Esophagus muscularis mucosa (tissue), 4 donors: ENCODE results near the gene HSBP1L1. TPM values are rescaled to one million over a fixed set of nuclear protein-coding genes. Genes with fewer than 3 reads are reported as not detected.

ENCODE experiments used
- DNase-seq: peaks from one replicate; pipeline ENCODE4 v3.0.0-alpha.2; 2017; ENCODE audit errors: extremely low spot score
- H3K27ac ChIP-seq, 4 donors: fragments of 200-600 bp; sonication (generic); replicated peaks in 1 of 4; 1 replicate in 3 of 4; 2 replicates in 1 of 4; pipeline ENCODE4 v1.5.1; 2016 to 2019; ENCODE audit warnings: mild to moderate bottlenecking in 1 of 4
- H3K27me3 ChIP-seq, 4 donors: fragments of 200-600 bp; sonication (generic); one replicate each; pipeline versions ENCODE4 v1.5.1 to v1.6.0; 2016 to 2019
- H3K36me3 ChIP-seq, 4 donors: fragments of 200-600 bp; sonication (generic); one replicate each; pipeline ENCODE4 v1.5.1; 2016 to 2019
- H3K4me1 ChIP-seq, 4 donors: fragments of 200-600 bp; sonication (generic); one replicate each; pipeline ENCODE4 v1.5.1; 2016 to 2019
- H3K4me3 ChIP-seq, 4 donors: fragments of 200-600 bp; sonication (generic); 1 replicate in 2 of 4; 2 replicates in 2 of 4; pipeline ENCODE4 v1.5.1; 2016 to 2019; ENCODE audit warnings: mild to moderate bottlenecking in 4 of 4, moderate library complexity in 1 of 4
- H3K9me3 ChIP-seq, 4 donors: fragments of 200-600 bp; sonication (generic); 1 replicate in 3 of 4; 2 replicates in 1 of 4; pipeline ENCODE4 v1.5.1; 2016 to 2019
- CTCF ChIP-seq, 3 experiments: fragments of 200-600 bp in 2 of 3; fragments of 450-650 bp in 1 of 3; sonication (generic) in 2 of 3; IDR thresholded peaks; one replicate each; pipeline ENCODE4 v1.5.1; 2017 to 2019; ENCODE audit warnings: antibody characterized with exemption in 3 of 3, mild to moderate bottlenecking in 2 of 3, moderate library complexity in 1 of 3
- EP300 ChIP-seq: sonication (generic); formaldehyde crosslinking; IDR thresholded peaks from one replicate; pipeline ENCODE4 v1.6.1; 2017; ENCODE audit warnings: antibody characterized with exemption
- POLR2A ChIP-seq: fragments of 450-650 bp; IDR thresholded peaks from one replicate; pipeline ENCODE4 v1.6.1; 2017; ENCODE audit warnings: antibody characterized with exemption, moderate library complexity, mild to moderate bottlenecking, low read depth
- POLR2AphosphoS5 ChIP-seq, 2 donors: sonication (generic); formaldehyde crosslinking; IDR thresholded peaks; one replicate each; pipeline ENCODE4 v1.6.1; 2017; ENCODE audit warnings: antibody characterized with exemption in 2 of 2
- WGBS: methylation state at CpG from one replicate; pipeline ENCODE4 v1.1.5; 2018; 5-methylcytosine and 5-hydroxymethylcytosine counted together
- intact Hi-C: fragments of 100-400 bp; cut with DNase I; formaldehyde crosslinking; loops from one replicate; pipeline ENCODE4 v1.15.1; 2023
- total RNA-seq, 4 donors: library from RNA; depleted of rRNA; stranded (reverse); fragments of >200 nt; gene quantifications; one replicate each; pipeline versions ENCODE4 v1.1.0 to v1.2.1, GENCODE V29; 2016

Gene HSBP1L1
- total RNA-seq, 4 donors from 2014 or later = 4.6 to 7.2 (median 6.6) TPM

GRCh38 chr18:79940814-79941472, 23.5 kb upstream of the HSBP1L1 start:
- TF ChIP-seq CTCF (IDR thresholded peaks at IDR 0.05) (no peak), EP300 (no peak), POLR2AphosphoS5 (IDR thresholded peaks at IDR 0.05) (no peak), POLR2A (no peak)
- Histone ChIP-seq H3K9me3 (no peaks in the 10 kb centered on the region), H3K4me3 (no peak overlapping the region), H3K4me1 (peaks cover 25 to 39% (median 31%) of the 10 kb centered on the region in 4 donors), H3K36me3 (peaks cover 22 to 66% (median 45%) of the 10 kb centered on the region in 4 donors), H3K27me3 (no peaks in the 10 kb centered on the region), H3K27ac (no peak overlapping the region)
- 85% methylated on average over 12 of the region's 17 CpGs for WGBS
- intact Hi-C loops = no loop called here
- DNase-seq = no peak

GRCh38 chr18:79941473-79942119, 22.8 kb upstream of the HSBP1L1 start:
- Histone ChIP-seq H3K27me3 (no peaks in the 10 kb centered on the region), H3K27ac (no peak overlapping the region), H3K4me1 (peaks cover 25 to 39% (median 33%) of the 10 kb centered on the region in 4 donors), H3K4me3 (no peak overlapping the region), H3K9me3 (no peaks in the 10 kb centered on the region), H3K36me3 (peaks cover 22 to 60% (median 45%) of the 10 kb centered on the region in 4 donors)
- WGBS = 97% methylated on average over 4 of the region's 16 CpGs
- DNase-seq = no peak
- no peak for TF ChIP-seq POLR2A
- TF ChIP-seq EP300 = no peak
- TF ChIP-seq CTCF (IDR thresholded peaks at IDR 0.05) = no peak
- TF ChIP-seq POLR2AphosphoS5 (IDR thresholded peaks at IDR 0.05) = no peak
- intact Hi-C loops = no loop called here

DNA sequence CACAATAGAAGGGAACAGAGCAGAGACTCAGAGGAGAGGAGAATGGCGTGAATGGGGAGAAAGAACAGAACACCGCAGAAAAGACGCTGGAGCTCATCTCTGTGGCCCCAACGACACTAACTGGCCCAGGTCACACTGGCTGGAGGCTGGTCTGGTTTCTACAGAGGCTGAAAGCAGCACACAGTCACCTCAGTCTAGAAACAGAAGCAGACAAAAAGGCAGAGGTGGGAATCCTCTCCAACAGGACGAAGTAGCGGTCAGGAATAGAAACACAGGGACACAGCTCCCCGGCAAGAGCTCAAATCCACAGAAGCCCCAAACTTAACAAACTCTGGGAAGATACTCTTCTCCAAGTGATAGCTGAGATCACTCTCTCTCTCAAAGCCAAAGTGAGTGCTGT, 22.2 kb upstream of the HSBP1L1 start:
- intact Hi-C loops = no loop called here
- Histone ChIP-seq H3K9me3 (no peaks in the 10 kb centered on the region), H3K27ac (no peak overlapping the region), H3K4me1 (peaks cover 25 to 45% (median 39%) of the 10 kb centered on the region in 4 donors), H3K27me3 (no peaks in the 10 kb centered on the region), H3K36me3 (peaks cover 22 to 56% (median 43%) of the 10 kb centered on the region in 4 donors), H3K4me3 (no peak overlapping the region)
- no peak for TF ChIP-seq POLR2AphosphoS5 (IDR thresholded peaks at IDR 0.05)
- TF ChIP-seq POLR2A = no peak
- TF ChIP-seq CTCF (IDR thresholded peaks at IDR 0.05) = no peak
- TF ChIP-seq EP300 = no peak
- DNase-seq = no peak
- WGBS = 86% methylated on average over 7 of the region's 7 CpGs

- DNase-seq = no peak
- no peak overlapping the region for H3K27ac ChIP-seq
- intact Hi-C loops = no loop called here
- WGBS = 90% methylated on average over 28 of the region's 31 CpGs
- no peaks in the 10 kb centered on the region for H3K27me3 ChIP-seq
- no peak overlapping the region for H3K4me3 ChIP-seq
- peaks cover 22 to 56% (median 39%) of the 10 kb centered on the region in 4 donors for H3K36me3 ChIP-seq
- H3K9me3 ChIP-seq = no peaks in the 10 kb centered on the region
- TF ChIP-seq CTCF (IDR thresholded peaks at IDR 0.05) = no peak
- no peak for TF ChIP-seq EP300
- no peak for TF ChIP-seq POLR2AphosphoS5 (IDR thresholded peaks at IDR 0.05)
- no peak for TF ChIP-seq POLR2A
- H3K4me1 ChIP-seq = peaks cover 31 to 53% (median 47%) of the 10 kb centered on the region in 4 donors
Observed at GRCh38 chr18:79942786-79943607, 21.4 kb upstream of the HSBP1L1 start.
